MV-4-11 (cell line): ENCODE data around the gene ENTHD1.
"Not testable (repeated sequence)": the region's sequence is repeated elsewhere in the genome, so short reads cannot be mapped to it uniquely, and the experiment has no call there.

ENCODE experiments used
- DNase-seq: peaks from one replicate; lab custom pipeline; 2025; lab: John Stamatoyannopoulos, UW

Gene ENTHD1

DNA sequence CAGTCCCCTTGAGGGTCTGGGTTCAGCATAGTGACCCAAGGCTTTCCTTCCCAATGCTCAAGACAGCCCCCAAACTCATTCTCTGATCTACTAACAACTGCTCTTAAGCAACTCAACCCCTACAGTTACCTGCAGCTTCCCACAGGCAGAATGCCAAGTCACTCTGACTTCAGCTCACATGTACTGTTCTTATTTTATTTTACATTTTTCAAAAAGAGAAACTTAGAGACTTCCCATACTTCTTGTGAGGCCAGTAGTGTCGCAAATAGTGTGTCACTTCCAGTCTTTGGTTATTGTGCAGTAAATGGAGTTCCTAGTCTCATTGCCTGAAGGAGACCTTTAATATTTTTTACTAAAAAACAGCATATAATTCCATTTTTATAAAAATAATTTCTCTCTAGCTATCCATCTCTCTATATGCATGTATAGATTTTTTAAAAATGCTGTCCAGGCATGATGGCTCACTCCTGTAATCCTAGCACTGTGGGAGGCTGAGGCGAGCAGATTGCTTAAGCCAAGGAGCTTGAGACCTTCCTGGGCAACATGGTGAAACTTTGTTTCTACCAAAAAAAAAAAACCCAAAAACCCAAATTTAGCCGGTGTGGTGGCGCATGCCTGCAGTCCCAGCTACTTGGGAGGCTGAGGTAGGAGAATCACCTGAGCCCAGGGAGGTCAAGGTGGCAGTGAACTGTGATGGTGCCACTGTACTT is 41.8 kb downstream of the ENTHD1 start:
- DNase-seq: no peak

DNA sequence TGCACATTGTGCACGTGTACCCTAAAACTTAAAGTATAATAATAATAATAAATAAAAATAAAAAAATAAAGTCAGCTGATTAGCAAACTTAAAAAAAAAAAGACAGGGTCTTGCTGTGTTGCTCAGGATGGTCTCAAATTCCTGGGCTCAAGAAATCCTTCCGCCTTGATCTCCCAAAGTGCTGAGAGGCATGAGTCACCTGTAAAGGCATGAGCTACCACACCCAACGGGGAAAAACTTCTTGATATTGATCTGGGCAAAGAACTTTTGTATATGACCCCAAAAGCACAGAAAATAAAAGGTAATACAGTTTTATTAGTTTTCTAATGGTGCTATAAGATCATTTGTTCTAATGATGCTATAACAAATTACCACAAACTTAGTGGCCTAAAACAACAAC is 46.1 kb downstream of the ENTHD1 start:
- no peak for DNase-seq

DNA sequence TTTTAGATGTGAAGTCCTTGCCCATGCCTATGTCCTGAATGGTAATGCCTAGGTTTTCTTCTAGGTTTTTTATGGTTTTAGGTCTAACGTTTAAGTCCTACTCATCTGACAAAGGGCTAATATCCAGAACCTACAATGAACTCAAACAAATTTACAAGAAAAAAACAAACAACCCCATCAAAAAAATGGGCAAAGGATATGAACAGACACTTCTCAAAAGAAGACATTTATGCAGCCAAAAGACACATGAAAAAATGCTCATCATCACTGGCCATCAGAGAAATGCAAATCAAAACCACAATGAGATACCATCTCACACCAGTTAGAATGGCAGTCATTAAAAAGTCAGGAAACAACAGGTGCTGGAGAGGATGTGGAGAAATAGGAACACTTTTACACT is 47.0 kb downstream of the ENTHD1 start:
- DNase-seq: not testable (repeated sequence)

DNA sequence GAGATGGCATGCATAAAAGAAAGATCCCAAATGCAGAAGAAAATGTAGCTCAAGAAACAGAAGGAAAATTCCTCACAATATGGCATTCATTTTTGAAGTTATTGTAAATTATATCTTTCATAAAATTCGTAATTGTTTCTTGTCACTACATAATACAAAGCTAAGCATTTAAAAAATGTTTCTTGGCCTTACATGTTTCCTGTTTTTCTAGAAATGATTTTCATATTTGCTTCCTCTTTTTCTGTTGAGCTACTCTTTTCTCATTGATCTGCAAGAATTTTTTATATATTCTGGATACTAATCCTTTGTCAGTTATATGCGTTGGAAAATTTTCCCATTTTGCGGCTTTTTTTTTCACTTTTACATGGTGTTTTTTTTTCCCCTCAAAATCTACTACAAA is 48.0 kb downstream of the ENTHD1 start:
- DNase-seq: peak; percentile 50

DNA sequence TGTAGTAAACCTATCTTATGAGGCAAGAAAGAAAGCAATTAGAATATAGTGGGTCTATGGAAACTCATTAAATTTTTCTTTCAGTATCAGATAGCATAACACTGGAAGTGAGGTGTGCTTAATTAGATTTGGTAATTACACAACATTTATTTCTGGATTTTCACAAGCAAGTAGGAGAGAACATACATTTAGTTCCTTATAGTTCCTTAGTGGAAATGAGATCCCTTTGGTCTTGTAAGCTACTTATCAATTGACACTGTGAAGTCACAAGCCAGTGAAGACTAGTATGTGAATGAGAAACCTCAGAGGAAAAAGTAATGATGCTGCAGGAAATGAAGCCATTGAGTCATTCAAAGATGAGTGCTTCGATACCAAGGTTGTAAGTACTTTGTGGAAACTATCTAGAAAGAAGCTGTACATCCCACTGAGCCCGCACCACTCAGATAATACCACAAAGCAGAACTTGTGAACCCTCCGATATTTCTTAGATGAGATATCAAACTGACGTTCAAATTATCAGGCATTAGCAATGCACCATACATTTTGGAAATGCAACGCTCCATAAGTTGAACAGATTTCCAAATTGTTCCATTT is 53.5 kb downstream of the ENTHD1 start:
- DNase-seq: peak; percentile 38

DNA sequence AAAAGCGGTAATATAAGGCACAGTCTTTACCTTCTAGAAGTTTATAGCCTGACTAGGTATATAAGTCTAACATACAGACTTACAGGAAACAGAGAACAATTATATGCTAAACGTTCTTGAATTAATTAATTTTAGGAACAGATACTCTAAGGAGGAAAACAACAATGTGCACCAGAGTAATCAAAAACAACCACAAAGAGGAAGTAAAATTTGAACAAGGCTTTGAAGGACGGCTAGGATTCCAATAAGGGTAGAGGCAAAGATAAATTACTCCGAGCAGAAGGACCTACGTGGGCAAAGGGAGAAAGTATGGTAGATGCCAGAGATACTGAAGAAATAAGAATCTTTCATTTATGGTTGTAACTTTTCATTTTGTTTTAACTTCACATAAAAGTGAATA is 54.4 kb downstream of the ENTHD1 start:
- peak; percentile 63 for DNase-seq

DNA sequence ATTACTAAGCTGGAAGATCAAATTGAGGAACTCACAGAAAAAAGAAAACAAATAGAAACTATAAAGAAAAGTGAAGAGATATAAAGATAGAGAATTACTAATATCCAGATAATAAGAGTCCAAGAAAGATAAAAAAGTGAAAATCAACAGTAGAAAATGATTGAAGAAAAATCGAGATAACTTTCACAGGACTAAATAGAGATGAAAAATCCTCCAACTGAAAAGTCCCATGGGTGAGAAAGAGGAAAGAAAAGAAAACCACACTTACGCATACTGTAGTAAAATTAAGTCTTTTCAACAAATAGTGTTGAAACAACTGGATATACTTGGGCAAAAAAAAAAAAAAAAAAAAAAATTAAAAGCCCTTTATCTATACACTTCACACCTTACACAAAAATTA is 60.0 kb downstream of the ENTHD1 start:
- peak; percentile 31 for DNase-seq

DNA sequence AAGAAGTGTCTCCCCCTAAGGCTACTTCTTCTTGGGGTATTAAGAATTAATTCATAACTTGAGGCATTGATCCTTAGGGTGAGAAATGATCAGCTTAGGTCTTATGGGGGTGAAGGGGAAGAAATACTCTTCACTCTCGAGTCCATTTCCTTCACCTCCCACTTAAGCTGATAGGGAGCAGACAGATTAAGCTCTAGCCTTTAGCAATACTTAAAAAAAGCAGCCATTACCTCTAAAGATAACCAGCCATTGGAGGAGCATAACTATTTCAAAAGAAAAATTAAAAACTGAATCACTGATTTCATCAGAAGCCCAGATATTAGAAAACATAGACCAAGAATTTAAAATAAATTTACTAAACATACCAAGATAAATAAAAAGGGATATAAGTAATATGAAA is 60.5 kb downstream of the ENTHD1 start:
- DNase-seq: no peak

DNA sequence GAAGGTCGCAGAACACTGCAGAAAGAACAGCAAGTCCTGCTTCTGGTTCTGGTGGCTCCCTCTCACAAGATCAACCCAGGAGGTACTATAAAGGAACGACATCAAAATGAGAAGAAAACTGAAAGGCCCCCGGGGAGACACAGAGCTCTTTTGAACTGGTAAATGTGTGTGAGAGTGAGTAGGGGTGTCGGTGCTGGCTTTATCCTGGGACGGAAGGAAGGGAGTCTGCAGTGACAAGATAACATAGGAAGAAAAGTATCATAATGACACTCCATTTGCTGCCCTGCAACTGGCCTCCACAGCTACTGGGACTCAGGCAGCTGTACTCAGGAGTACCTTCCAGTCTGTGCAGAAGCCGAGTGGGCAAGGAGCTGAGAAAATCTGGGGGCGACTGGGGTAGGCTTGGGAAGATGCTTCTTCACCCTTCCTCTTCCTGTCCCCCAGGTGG is 60.9 kb downstream of the ENTHD1 start:
- DNase-seq: no peak

DNA sequence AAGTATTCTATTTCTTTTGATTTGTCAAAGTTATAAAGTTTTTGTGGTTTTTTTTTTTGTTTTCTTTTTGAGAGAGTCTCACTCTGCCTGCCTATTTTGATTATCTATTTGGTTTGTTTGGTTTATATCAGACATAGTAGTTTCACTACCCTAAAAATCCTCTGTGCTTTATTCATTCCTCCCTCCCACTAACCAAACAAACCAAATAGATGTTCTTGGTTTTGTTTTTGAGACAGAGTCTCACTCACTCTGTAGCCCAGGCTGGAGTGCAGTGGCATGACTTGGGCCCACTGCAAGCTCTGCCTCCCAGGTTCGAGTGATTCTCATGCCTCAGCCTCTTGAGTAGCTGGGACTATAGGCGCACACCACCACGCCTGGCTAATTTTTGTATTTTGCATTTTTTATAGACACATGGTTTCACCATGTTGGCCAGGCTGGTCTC is 67.9 kb downstream of the ENTHD1 start:
- peak; percentile 67 for DNase-seq

DNA sequence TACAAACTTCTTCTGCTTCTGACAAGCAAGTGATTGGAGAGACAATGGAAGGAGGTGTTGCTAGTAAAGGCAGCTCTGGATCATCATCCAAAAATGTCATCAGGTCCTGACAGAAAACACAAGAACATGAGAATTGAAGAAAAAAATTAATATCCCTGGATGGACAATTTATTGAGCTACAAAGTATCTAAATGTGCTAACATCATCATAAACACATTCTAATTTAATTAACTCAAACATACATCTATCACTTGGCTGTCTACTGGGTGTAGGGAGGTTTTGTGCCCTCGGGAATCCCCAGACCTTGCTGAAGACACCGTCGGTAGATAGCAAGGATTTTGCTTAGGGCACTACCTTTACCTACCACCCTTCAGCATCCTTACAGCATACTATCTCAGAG is 72.6 kb downstream of the ENTHD1 start:
- DNase-seq: no peak

DNA sequence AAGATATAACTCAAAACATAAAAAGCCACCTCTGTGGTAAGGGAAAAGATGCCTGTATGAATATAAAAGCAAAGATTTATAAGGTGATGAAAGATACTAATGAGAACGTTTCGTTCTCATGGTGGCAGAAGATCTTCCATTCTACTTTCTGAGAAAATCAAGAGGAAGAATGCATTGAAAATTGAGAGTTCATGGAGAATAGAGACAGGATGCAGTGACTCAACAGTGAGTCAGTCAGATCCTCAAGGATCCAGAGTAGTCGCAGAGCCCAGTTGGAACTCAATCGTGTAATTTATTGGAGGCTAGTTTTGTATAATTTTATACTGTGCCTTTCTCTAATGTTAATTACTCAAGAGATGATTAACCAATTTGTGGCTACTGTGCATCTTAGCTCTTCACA is 73.3 kb downstream of the ENTHD1 start:
- DNase-seq: no peak

DNA sequence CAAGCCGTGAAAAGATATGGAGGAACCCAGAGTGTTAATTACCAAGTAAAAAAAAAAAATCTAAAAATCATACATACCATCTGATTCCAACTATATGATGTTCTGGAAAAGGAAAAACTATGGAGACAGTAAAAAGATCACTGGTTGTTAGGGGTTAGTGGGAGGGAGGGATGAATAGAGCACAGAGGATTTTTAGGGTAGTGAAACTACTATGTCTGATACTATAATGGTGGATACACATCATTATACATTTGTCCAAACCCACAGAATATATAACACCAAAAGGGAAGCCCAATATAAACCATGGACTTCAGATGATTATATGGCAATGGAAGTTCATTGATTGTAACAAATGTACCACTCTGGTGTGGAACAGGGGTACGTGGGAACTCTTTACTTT is 74.1 kb downstream of the ENTHD1 start:
- DNase-seq: peak; percentile 75

DNA sequence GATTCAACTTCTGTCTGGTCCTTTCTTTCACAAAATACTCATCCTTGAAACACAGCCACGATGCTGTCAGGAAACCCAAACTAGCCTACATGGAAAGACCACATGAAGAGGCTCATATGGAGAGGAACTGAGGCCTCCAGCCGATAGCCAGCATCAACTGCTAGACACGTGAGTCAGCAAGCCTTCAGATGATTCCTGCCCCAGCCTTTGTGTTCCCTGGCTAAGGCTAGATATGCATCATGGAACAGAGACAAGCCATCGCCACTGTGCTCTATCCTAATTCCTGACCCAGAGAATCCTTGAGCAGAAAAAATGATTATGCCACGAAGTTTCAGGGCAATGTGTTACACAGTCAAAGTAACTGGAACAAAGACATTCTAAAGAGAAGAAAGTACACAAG is 75.5 kb downstream of the ENTHD1 start:
- DNase-seq: peak; percentile 12

DNA sequence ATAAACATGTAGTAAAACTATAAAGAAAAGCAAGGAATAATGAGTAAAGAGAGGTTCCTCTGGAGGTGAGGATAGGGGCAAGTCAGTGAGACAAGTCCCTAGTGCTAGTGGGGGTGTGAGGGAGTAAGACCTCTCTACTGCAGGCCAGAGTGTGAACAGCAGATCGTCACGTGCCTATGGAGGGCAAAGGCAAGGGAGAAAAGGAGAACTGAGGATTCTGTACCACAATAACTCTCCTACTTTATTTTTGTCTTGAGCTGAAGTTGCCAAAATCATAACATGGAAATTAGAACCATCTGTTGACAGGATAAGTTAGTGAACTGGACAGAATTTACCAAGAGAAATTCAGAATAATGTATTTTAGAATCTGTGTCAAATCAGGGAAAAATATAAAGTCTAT is 77.6 kb downstream of the ENTHD1 start:
- DNase-seq: peak; percentile 78

DNA sequence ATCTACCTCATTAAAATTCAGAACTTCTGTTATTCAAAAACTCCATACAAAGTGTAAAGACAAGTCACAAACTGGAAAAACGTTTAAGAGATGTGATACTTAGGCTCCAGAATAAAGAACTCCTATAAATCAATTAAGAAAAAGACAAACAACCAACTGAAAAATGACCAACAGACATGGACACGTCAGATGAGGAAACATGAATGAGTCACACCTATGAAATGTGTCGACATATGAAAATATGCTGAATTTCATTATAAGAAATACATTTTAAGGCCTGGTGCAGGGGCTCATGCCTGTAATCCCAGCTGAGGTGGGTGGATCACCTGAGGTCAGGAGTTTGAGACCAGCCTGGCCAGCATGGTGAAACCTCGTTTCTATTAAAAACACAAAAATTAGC is 78.7 kb downstream of the ENTHD1 start:
- DNase-seq: peak; percentile 62

DNA sequence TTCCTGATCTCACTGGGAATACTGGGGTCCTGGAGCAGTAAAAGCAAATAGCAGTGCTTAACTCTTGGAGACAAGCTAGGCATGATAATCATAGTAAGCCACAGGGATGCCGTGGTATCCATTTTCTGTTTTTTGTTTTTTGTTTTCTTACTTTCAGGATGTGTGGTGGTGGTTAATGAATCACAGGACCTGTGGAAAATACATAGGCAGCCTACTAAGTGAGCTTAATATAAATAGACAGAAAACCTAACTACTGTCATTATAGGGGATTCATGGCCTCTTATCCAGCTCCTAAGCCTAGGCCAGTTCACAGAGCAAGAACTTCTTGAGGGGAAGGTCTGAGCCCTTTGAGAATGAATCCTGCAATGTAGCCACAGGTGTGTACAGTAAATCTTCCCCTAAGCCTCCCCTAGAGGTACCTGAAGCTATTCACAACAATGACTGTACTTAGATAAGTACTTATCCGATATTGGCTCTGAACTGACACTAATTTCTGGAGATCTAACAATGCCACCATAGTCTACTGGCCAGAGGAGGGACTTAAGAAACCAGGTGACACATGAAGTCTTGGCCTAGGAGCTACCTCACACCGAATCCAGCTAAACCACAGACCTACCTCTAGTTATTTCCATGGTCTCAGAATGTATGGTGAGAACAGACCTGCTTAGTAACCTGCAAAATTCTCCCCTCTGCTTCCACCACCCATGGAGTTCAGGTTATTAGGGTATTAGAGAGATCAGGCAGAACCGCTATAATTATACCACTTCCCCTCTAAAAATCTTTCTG is 83.6 kb downstream of the ENTHD1 start:
- no peak for DNase-seq

DNA sequence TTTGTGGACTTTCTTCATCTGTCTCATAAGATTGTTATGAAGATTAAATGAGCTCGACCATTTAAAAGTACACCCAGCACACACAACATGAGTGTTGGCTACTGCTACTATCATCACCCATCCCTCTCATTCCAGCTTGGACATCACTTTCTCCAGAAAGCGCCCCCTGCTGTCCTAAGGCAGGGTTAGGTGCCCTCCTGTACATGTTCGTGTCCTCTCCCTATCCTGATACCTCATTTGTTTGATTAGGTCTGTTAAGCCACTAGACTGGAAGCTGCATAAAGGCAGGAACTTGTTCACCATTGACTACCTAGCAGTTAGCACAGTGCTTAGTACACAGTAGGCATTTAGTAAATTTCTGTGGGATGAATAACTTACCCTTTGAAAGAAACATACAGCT is 85.5 kb downstream of the ENTHD1 start:
- no peak for DNase-seq

DNA sequence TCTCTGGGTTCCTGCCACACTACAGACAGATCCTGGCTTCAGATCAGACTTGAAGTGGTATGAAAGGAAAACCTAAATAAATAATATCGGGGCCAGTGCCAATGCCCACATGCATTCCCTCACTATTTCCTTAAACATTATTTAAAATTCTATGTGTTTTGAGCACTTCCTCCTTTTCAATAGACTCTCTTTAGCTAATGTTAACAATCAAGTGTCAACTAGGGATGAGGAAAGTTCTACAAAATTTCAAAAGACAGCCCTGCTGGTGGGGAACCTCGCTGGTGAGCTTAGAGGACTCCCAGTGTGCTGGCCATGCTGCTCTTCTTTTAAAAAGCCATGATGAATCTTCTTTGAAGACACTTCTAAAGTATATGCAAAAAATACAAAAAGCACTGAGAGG is 87.5 kb downstream of the ENTHD1 start:
- DNase-seq: peak; percentile 38

DNA sequence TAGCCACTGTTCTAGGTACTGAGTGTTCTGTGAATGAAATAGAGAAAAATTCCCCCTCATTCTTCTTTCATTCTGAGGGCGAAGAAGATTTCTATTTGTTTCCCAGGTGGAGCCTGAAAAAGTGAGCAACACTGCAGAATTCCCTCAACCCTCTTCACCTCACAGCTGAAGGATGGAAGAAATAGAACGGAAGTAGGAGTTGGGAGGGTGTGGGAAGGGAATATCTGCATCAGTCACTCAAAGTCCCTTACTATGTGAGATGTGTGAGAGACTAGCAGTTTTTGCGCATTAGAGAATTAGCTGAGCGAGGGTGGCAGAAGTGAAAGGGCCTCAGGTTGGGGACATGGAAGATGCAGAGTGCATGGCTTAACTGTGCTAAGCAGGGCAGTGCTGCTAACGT is 88.4 kb downstream of the ENTHD1 start:
- DNase-seq: no peak

DNA sequence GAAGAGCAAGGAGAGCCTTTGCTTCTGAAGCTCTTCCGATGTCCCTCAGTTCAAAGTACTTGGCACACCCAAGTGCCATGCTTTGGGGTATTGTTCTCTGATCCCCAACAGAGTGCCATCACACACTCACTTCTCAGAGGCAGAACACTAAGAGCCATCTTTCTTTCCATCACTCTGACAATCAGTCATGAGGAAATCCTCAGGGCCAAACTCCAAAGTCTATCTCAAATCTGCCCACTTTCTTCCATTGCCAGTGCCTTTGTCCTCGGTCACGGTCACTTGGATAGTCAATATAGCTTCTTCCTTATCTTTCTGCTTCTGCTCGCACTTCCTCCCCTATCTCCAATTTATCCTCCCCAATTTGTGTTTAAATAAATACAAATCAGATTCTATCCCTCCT is 90.9 kb downstream of the ENTHD1 start:
- DNase-seq: no peak

DNA sequence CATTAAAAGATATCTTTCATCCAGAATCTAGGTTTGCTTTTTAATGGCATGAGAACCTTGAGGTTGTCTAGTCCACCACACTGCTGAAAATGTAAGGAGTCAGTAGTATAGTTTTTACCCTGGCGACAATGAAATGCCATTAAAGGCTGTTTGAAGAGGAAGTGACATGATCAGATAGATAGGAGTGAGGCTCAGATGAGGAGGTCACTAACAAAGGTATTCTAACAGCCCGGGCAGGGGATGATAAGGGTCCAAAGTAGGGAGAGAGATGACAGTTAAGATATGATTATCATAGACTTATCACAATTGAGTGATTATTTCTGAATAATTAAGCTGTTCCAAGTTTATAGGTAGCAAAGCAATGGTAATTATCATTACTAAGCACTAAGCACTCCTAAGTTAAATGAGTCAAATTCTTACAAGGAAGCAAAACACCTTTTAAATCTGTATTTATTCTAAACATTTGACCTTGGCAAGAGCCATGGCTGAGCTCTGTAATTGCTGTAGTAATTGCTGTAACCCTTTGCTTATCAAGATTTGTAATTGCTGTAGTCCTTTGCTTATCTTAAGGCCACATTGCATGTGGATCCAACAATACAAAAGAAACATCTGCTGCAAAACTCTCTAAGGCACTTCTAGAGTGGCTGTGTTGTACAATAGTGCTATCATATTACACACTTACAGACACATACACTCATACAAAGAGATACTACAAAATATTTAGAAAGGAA is 92.6 kb downstream of the ENTHD1 start:
- DNase-seq: no peak
